ENCODE data around the gene PRIM1.
A peak's percentile ranks its signal among the peaks of the same experiment; 100 is the strongest.
"Not testable (repeated sequence)": the region's sequence is repeated elsewhere in the genome, so short reads cannot be mapped to it uniquely, and the experiment has no call there.

PRIM1 gene

DNA sequence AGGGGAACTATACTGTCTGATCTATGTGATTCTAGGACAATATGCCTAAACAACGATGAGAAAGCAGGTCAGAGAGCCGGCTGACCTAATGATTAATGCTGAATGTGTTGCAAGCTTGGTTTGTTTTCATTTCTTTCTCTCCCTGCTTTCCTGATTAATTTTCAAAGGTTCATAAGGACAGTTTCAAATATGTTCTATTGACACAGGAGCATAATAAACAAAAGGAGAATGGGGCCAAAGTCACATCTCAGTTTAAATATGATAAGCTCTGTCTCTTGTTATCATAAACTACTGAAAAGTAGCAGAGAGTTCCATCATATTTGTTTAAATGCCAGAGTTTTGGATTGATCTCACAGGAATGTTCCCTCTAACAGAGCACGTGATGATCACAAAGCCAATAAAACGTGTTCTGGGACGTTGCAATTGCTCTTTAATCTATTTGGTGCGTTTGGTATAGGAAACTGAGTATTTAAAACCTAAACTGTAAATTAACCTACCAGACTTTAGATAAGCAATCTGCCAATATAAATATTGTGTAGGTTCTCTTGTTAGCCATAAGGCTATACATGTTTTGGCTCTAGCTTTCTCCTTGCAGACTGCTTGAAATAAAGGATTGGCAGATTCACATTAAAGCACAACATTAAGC lies 7.3 kb upstream of the PRIM1 start:
- no peak for DNase-seq

DNA sequence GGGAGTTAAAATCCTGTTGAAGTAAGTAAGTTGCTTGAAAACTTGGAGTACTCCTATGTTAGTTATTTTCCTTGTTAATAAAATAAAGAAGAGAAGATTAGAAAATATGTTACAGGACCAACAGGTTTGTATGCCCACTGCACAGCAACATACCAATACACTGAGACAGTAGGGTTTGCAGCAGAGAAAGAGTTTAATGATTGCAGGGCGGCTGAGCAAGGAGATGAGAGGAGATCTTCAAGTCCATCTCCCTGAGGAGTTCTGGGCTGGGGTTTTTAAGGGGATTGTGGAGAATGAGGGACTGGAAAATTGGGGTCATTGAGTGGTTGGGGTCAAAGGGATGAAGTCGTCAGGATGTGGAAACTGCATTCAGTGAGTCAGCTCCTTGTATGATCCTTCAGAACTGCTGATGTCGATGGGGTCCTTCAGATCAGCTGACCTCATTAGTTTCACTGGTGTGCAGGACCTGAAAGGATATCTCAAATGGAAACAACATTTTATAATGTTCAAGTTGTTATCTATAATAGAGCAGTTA lies 6.7 kb upstream of the PRIM1 start:
- DNase-seq, result no peak

DNA sequence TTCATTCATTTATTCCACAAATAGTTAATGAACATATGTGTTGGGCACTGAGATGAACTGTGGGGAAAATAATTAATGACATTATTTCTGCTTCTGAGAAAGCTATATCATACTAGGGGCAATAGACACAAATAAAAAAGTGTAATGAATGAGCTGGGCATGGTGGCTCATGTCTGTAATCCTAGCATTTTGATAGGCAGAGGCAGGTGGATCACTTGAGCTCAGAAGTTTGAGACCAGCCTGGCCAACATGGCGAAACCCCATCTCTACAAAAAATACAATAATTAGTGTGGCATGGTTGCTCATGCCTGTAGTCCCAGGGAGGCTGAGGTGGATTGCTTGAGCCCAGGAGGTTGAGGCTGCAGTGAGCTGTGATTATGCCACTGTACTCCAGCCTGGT lies 5.8 kb upstream of the PRIM1 start:
- DNase-seq, result not testable (repeated sequence)

DNA sequence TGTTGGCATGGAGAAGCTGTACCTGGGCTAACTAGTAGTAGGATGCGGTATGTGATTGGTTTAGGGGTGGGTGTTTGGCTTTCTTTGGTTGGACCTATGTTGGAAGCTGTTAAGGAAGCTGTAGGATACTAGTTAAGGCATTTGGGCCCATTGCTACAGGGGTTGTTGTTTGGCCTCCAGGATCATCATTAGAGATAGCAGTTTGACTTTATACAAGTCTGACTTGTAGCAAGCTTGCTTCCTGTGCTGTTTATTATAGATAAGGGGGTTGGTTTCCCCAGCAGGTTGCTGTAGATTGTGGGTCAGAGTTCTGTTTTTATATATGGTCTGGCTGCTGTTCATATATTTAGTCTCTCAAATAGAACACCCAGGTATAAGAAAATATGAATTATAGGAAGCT lies 1.4 kb upstream of the PRIM1 start:
- DNase-seq, result no peak

DNA sequence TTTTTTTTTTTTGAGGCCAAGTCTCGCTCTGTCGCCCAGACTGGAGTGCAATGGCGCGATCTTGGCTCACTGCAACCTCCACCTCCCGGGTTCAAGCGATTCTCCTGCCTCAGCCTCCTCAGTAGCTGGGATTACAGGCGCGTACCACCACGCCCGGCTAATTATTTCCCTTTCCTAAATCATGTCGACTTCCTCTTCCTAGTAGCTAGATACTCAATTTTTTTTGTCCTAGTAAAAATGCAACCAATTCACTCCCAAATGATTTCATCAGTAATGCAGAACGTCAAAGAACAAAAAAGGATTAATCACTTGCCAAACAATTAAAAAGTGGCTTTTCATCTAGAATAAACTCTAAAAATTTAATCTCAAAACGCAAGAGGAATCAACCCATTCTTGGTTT lies 1.5 kb downstream of the PRIM1 start:
- DNase-seq, result not testable (repeated sequence)

DNA sequence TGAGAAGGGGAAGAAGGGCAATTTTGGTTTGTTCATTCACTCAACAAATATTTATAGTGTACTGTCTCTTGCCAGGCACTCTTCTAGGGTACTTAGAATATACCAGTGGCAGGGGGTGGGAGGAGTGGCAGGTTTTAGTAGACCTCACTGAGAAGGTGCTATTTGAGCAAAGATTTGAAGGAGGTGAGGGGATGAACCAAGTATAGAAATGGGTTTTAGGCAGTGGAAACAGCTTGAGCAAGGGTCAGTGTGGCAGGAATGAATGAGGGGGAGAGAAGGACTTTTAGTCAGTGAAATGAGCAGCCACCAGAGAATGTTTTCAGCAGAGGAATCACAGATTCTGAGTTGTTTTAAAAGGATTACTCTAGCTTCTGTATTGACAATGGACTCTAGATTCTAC lies 2.3 kb downstream of the PRIM1 start:
- DNase-seq, result no peak

DNA sequence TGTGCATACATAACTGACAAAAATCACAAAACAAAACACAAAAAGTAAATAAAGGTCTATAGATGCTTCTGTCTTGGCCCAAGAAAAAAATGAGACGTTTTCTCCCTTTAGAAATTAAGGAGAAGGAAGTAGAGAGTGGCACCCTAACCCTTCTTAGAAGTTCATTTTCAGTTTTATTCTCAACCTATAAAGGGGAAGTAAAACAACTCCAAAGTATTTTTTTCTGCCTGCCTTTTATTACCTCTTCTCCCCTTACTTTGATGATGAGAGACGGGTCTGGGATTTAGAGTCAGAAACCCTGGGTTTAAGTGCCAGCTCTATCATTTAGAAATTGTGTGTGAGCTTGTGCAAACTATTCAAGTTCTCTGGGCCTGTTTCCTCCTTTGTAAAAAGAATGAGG lies 2.8 kb downstream of the PRIM1 start:
- DNase-seq, result no peak

DNA sequence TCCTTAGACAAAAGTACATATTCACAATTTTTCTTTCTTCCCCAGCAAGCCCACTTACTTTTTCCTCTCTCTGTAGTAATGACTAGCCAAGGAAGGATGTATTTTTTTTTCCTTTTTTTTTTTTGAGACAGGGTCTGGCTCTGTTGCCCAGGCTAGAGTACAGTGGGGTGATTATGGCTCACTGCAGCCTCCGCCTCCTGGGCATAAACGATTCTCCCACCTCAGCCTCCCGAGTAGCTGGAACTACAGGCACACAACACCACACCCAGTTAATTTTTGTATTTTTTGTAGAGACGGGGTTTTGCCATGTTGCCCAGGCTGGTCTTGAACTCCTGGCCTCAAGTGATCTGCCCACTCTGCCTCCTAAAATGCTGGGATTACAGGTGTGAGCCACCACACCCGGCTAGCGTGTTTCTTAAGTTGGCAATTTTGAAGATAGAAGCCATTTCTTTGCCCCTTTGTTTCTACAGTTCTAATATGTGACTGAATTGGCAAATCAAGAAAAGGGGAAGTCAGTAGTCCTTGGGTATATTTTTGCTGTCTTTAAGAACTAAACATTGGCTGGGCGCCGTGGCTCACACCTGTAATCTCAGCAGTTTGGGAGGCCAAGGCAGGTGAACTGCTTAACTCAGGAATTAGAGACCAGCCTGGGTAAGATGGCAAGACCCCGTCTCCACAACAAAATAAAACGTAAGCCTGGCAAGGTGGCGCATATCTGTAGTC lies 23.8 kb downstream of the PRIM1 start:
- no peak for DNase-seq

DNA sequence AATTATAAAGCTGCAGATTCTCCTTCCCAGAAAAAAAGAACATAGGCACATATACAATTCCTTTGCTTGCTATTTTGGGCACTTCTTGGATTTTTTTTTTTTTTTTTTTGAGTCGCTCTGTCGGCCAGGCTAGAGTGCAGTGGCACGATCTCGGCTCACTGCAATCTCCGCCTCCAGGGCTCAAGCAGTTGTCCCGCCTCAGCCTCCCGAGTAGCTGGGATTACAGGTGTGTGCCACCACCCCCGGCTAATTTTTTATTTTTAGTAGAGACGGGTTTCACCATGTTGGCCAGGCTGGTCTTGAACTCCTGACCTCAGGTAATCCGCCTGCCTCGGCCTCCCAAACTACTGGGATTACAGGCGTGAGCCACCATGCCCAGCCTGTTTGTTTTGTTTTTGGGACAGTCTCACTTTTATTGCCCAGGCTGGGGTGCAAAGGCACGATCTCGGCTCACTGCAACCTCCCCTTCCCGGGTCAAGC lies 25.9 kb downstream of the PRIM1 start:
- DNase-seq, result not testable (repeated sequence)

DNA sequence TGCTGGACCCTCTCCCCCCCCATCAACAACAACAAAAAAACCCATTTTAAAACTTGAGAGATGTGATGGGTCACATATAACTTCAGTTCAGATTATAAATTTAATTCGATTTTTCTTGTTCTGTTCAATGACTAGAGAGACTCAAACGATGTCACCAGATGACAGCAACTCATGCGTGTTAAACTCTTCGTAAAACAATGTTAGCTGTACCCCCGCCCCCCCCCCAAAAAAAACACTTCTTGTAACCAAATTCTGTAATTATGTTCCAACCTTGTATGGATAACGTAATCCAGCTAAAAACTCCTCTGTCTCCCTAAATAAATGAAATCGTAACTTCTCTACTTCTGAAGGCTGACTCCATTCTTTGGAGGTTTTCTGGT lies 26.4 kb downstream of the PRIM1 start:
- no peak for DNase-seq

DNA sequence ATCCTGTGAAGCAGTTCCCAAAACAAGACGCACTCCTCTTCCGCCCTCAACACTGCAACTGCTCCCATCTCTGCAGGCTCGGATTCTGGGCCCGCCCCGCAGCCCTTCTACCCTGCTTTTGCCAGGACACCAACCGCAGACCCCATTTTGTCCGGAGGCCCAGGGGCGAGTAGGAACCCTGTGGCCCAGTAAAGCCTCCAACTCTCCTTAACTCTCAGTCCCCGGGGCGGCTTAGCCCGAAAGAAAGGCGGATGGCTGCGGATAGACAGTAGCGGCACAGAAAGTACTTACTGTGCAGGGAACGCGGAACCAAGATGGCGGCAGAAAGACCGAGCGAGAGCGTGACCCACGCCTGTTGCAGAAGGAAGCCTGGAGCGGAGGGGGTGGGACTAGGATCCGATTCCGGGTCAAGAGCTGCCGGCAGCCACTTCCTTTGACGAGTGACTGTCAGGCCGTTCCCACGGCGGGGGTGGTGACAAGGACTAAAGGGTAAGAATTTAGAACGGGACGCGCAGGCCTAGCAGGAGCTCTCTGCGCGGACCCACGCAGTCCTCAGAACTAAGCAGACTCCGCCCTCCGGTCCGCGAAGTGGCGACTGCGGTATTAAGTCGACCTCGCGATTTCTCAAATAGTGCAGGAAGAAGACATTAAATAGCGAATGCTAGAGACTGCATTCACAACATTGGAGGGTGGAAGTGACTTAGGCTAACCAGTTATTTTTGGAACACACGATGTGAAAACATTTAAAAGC lies 27.0 kb downstream of the PRIM1 start, which contains the start of gene NACA:
Gene NACA, minus strand, starts transcription at position 328 of the 751 bp plus-strand sequence. CDS start 778 bp downstream, outside the sequence.
- peak; percentile 98 for DNase-seq

DNA sequence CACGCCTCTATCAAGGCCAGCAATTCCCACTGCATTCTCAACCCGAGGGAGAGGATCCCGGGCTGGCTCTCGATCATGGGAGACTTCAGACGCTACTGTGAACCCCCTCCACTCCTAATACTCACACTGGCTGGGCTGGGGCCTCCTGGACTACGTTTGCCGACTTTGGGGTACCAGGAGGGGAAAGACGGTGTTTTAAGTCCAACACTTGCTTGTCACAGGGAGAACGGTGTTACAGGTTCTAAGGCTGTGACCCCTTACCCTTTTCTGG lies 27.5 kb downstream of the PRIM1 start:
- no peak for DNase-seq

DNA sequence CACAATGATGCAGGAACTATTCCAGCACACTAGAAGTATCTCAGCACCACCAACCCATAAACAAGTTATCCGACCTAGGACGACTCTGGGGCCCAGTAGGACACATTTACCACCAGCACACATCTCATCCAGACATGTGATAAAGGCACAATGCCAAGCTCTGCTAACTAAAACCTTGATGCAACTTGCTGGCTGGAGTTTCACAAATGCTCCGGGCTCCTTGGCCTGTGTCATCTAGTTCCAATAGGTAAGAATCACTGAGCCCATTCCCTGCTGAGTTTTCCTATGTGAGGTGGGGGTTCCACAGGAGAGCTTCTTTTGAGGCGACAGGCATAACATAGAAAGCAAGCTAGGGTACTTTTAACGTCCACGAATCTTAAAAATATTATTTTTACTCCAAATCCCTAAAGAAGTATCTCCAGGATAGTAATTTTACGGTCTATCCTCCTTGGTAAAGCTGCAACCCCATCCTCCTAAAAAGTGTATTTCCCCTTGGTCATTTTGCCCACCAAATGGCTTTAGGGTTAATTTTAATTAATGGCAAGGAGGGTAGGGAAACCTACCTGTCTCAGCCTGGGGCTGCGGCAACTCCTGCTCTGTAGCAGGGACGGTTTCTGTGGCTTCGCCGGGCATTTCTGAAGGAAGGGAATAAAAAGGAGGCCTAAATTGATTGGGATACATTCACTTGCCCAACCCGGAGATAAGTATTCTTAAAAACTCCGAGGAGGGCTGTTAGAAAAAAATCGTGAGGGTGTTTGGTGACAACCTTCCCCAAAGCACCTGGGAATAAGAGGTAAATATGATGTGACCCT lies 28.0 kb downstream of the PRIM1 start:
- DNase-seq, result no peak

DNA sequence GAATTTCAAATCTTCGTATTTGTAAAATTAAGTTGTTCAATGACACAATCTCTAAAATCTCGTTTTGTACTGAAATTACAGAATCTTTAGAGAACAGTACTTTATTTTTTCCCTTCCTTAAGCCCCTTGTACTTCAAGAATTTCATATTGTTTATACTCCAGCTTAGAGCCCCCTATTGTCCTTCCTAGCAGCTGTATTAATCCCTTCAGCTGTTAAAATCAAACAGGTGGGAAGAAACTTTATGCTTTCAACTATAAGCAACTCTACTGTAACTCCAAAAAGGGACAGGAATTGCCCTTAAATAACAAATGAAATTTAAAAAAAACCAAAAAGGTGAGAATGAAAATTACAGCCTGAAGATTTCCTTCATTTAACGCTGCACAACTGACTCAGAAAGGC lies 28.8 kb downstream of the PRIM1 start:
- DNase-seq, result no peak

DNA sequence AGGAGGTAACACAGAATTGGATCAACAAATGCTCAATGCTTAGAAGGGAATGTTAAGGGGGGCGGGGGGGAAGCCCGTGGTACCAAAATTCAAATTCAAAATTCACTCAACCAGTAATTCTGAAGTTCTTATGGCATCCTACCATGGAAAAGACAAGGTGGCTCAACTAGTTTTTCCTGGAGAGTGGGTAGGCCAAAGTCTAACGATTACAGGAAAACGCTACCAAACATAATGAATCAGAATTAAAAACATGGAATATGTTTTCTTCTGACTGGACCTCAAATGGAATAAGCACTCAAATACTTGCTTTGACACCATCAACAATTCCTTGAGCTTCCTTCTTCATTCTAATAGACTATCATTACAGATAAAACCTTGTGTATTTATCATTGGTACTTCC lies 29.3 kb downstream of the PRIM1 start:
- no peak for DNase-seq

DNA sequence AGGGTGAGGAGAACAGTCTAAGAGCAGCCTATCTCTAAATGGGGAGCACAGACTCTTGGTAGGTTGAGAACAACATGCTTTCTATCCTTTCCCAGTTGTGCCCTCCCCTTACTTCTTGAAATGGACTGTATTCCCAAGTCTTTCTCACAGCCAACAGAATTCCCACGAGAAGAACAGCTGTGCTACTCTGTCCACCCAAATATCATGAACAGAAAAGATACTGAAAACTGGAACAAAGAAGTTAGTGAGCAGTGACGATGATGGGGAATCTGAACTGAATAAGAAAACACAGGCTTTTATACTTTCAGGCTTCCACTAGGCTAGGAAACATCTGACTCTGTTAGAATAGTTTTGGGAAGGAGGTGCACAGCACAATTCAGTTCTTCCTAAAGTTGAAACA lies 30.4 kb downstream of the PRIM1 start:
- no peak for DNase-seq

DNA sequence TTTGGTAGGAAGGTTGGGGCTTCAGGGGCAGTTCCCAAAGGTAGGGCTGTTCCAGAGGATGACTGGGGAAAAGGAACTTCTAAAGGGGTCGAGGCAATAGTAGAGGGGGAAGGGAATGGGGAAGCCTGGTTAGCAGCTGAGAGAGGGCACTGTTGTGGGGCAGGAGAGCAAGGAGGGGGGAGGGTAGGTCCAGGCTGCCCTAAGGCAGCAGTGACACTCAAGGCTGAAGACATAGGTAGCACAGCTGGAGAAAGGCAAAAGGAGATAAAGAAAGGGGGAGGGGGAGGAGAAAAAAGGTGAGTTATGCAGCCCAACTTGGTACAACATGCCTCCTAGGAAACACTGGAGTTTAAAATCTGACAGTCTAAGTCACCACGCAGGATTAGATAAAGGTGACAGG lies 30.9 kb downstream of the PRIM1 start:
- DNase-seq, result no peak

DNA sequence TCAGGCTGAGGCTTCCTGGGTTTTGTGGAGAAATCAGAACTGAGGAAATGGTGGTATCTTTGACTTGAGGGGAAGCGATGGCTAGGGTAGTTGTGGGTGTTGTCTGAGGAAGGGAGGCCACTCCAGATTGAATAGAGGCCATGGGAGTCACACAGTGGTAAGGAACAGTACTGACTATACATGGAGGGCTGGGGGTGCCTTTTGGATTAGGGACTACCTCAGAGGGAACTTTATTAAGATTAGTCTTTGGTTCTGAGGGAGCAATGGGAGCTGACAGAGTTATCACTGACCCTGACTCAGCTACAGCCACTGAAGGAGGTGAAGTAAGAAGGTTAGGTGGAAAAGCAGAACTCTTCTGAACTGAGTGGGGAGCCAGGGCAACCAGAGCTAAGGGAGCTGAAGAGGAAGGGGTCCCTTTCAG lies 31.4 kb downstream of the PRIM1 start:
- no peak for DNase-seq

DNA sequence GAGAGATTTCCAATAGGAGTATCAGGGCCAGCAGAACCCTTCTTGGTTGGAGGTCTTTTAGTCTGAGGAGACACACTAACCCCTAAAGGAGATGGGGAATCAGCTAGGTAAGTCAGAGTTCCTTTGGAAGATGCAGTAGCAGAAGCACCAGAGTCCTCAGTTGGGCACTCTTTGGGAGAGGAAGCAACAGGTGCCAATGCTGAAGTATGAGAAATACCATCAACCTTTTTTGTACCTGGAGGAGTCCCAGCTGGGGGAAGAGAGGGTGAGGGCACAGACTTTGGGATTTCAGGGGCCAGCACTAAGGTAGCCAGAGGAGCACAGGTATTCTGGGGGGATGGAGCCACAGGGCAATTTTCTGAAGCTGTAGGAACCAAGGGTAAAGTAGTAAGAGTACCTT lies 33.1 kb downstream of the PRIM1 start:
- DNase-seq, result no peak

DNA sequence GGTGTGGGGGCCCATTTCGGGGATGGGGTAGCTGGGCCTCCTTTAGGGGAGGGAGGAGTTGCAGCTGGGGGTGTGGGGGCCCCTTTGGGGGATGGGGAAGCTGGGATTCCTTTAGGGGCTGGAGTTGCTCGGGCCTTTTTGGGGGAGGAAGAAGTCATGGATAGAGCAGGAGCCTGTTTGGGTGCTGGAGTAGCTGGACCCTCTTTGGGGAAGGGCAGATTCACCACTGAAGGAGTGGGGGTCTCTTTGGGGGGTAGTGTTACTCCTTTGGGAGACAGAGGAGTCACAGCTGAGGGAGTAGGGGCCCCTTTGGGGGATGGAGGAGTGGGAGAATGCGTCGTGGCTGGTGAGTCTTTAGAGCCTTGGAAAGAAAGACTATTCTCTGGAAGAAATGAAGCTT lies 33.5 kb downstream of the PRIM1 start:
- DNase-seq, result no peak

DNA sequence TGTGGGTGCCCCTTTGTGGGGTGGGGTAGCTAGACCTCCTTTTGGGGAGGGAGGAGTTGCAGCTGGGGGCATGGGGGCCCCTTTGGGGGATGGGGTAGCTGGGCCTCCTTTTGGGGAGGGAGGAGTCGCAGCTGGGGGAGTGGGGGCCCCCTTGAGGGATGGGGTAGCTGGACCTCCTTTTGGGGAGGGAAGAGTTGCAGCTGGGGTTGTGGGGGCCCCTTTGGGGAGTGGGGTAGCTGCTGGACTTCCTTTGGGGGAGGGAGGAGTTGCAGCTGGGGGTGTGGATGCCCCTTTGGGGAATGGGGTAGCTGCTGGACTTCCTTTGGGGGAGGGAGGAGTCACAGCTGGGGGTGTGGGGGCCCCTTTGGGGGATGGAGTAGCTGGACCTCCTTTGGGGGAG lies 34.0 kb downstream of the PRIM1 start:
- DNase-seq, result no peak

DNA sequence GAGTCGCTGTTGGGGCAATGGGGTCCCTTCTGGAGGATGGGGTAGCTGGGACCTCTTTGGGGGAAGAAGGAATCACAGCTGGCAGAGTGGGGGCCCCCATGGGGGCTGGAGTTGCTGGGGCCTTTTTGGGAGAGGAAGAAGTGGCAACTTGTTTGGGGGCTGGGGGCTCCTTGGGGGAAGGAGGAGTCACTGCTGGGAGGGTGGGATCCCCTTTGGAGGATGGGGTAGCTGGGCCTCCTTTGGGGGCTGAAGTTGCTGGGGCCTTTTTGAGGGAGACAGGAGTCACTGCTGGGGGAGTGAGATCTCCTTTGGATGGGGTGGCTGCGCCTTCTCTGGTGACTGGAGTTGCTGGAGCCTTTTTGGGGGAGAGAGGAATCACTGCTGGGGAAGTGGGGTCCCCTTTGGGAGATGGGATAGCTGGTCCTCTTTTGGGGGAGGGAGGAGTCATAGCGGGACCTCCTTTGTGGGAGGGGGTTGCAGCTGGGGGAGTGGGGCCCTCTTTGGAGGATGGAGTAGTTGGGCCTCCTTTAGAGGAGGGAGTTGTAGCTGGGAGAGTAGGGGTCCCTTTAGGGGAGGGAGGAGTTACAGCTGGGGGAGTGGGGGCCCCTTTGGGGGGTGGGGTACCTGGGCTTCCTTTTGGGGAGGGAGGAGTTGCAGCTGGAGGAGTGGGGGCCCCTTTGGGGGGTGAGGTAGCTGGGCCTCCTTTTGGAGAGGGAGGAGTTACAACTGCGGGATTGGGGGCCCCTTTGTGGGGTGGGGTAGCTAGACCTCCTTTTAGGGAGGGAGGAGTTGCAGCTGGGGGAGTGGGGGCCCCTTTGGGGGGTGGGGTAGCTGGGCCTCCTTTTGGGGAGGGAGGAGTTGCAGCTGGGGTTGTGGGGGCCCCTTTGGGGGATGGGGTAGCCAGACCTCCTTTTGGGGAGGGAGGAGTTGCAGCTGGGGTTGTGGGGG lies 34.9 kb downstream of the PRIM1 start:
- DNase-seq, result no peak
